Measurements from ENCODE around the gene MTHFD1. TPM values are rescaled to one million over a fixed set of nuclear protein-coding genes. Genes with fewer than 3 reads are reported as not detected.

Gene MTHFD1
- polyA plus RNA-seq, 1 donor from 2014 or later: 74.7 TPM

DNA sequence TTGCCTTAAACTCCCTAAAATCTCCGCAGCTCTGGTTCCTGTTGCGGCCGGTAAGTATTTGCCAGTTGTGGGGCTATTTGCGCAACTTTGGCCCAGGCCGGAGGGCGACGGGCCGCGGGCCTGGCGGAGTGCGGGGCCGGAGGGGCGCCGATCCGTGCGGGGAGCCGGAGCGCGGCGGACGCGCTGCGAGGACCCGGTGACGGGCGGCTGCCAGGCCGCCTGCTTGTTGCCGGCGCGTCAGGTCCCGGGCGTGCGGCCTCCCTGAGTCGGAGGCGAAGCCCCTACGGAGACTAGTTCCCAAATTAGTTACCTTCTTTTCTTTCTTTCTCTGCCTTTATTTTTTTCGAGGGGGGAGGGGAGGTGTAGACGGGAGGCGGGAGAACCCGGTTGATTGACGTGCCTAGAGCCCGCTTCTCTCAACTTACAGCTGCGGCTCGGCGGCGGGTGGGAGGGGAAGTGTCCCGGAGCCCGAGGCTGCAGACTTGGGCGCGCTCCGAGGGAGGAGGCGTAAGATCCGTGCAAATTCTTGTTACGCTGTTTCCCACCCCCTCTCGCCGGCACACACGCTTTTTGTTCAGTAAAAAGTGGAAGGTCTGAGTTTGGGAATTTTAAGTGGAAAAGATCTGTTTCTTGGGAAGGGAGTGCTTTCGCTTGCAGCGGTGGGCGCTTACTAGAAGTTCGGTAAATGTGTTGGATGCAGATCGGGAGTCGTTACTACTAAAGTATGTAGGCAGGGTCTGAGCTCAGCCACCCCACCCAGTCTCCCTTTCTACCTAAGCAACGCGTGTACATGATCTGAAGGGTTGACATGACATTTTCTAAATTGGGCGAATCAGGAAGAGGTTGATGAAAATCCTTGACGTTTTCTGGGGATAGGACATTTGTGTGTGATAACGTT is 117.0 kb downstream of the MTHFD1 start:
- H3K9me3 Mint-ChIP-seq: peaks cover 0 to 2% (median 0%) of the 10 kb centered on the region in 3 donors
- H3K4me3 Mint-ChIP-seq: peak overlapping the region; percentile 96 to 99 (median 97)
- no peaks in the 10 kb centered on the region for H3K27me3 Mint-ChIP-seq
- peak overlapping the region; percentile 98 to 100 (median 100) for H3K27ac Mint-ChIP-seq
- H3K4me1 Mint-ChIP-seq: peaks cover 56 to 62% (median 58%) of the 10 kb centered on the region in 3 donors
- no peaks in the 10 kb centered on the region for H3K36me3 Mint-ChIP-seq

DNA sequence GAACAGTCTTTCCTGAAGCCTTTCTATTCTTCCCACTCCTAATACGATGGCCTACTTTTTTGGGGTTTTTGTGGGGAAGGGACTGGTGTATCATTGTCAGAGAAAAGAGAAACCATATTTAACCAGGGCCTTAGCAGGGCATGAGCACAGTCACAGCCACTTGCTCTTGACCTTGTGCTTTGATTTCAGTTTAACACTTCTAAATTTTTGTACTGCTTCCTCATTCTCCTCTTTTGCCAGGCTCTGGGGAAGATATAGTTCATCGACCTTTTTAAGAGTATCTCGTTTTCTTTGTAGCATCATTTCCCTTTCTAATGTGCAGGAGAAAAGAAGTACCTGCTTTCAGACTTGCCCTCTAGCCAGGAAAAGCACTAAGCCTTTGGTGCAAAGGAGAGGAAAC is 118.6 kb downstream of the MTHFD1 start:
- no peaks in the 10 kb centered on the region for H3K27me3 Mint-ChIP-seq
- H3K27ac Mint-ChIP-seq: peak overlapping the region; percentile 97 to 100 (median 98)
- H3K4me1 Mint-ChIP-seq: peaks cover 61 to 71% (median 67%) of the 10 kb centered on the region in 3 donors
- H3K4me3 Mint-ChIP-seq: peak overlapping the region; percentile 96 to 99 (median 97)
- H3K9me3 Mint-ChIP-seq: peaks cover 0 to 2% (median 0%) of the 10 kb centered on the region in 3 donors
- no peaks in the 10 kb centered on the region for H3K36me3 Mint-ChIP-seq

DNA sequence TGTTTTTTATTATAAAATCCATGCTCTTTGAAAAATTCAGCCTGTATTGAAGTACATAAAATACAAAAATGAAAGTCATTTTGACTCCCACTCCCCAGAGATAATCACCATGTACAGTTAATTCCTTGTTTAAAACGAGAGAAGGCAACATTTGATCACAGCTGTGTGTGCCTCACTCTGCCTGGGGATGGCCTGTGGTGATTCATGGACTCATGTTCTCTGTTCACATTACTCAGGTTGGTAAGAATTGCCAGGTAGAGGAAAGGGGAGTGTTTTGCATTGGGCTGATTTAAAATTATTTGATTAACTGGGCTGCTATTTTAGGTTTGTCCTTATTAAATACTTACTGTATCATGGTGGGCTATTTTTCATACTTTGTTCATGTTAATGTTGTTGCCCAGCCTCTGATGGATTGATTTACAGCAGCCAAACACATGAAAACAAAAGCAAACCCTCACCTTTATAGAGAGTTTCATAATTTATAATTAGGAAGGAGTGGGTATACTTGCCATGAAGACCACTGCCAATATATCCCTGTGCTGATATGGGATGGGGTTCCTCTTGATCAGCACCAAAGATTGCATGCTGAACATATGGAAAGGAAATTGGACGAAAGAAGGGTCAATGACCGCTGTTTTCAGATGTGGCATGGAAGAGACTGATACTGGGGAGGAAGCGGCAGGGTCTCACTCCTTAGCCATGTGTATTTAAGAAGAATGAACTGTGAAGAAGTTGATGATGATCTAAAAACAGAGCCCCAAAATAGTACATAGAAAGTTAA is 119.4 kb downstream of the MTHFD1 start:
- Mint-ChIP-seq H3K4me3 (peak overlapping the region; percentile 96 to 99 (median 97)), H3K9me3 (peaks cover 0 to 2% (median 0%) of the 10 kb centered on the region in 3 donors), H3K4me1 (peaks cover 57 to 66% (median 63%) of the 10 kb centered on the region in 3 donors), H3K27me3 (no peaks in the 10 kb centered on the region), H3K36me3 (no peaks in the 10 kb centered on the region), H3K27ac (peak overlapping the region; percentile 97 to 100 (median 98))

DNA sequence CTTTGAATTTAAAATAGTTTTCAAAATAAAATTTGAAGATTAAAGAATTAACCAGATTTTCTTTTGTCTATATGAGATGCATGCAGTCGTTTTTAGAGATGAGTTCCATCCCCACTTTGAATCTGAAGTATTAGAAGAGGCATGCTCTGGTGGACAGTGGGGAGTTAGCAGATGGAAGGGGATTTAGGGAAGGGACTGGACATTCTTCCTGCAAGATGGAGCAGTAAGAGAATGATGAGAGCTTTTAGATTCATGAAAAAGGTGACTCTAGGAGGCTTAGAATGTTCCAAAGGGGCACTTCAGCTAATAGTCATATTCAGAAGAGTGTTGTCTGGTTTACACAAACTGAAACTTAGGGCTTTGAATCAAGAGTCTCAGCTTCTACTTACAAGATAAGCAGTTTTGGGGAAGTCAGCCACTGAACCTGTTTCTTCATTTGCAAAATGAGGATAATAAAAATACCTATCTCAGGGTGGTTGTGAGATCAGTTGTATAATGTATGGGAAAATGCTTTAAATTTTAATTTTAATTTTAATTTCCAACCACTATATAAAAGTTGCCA is 120.1 kb downstream of the MTHFD1 start:
- Mint-ChIP-seq H3K9me3 (peaks cover 0 to 2% (median 0%) of the 10 kb centered on the region in 3 donors), H3K27me3 (no peaks in the 10 kb centered on the region), H3K27ac (peak overlapping the region; percentile 74 to 100 (median 98)), H3K4me3 (peak overlapping the region; percentile 51 to 99 (median 97)), H3K36me3 (no peaks in the 10 kb centered on the region), H3K4me1 (peaks cover 55 to 69% (median 66%) of the 10 kb centered on the region in 3 donors)

DNA sequence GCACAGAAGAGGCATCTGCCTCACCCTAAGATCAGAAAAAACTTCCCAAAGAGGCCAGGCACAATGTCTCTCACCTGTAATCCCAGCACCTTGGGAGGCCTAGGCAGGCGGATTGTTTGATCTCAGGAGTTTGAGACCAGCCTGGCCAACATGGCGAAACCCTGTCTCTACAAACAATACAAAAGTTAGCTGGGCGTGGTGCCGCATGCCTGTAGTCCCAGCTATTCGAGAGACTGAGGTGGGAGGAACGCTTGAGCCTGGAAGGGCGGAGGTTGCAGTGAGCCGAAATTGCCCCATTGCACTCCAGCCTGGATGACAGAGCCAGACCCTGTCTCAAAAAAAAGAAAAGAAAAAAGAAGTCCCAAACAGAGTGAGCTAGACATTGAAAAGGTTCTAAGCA is 120.9 kb downstream of the MTHFD1 start:
- no peaks in the 10 kb centered on the region for H3K27me3 Mint-ChIP-seq
- peak overlapping the region in 3 of 4 donors; percentile 13 to 98 (median 81) for H3K4me3 Mint-ChIP-seq
- H3K9me3 Mint-ChIP-seq: no peaks in the 10 kb centered on the region
- no peaks in the 10 kb centered on the region for H3K36me3 Mint-ChIP-seq
- peak overlapping the region in 2 of 3 donors; percentile 65 to 98 for H3K27ac Mint-ChIP-seq
- peaks cover 55 to 73% (median 68%) of the 10 kb centered on the region in 3 donors for H3K4me1 Mint-ChIP-seq

Other genes with a start within 250 kb of the MTHFD1 start
- 1.3 TPM for gene ESR2, start 94.0 kb upstream of the MTHFD1 start, polyA plus RNA-seq
- gene AKAP5, start 77.1 kb downstream of the MTHFD1 start, polyA plus RNA-seq: 0.66 TPM
- 19.4 TPM for gene ZBTB25, start 115.5 kb downstream of the MTHFD1 start, polyA plus RNA-seq
- 57.3 TPM for gene ZBTB1, start 116.4 kb downstream of the MTHFD1 start, polyA plus RNA-seq
- 0.26 TPM for gene HSPA2, start 152.4 kb downstream of the MTHFD1 start, polyA plus RNA-seq
- not detected for gene PPP1R36, start 161.6 kb downstream of the MTHFD1 start, polyA plus RNA-seq

All from IgD-negative memory B cell (primary cell).